ENCODE results near the gene BRD9.
A peak's percentile ranks its signal among the peaks of the same experiment; 100 is the strongest.
"Not testable (repeated sequence)": the region's sequence is repeated elsewhere in the genome, so short reads cannot be mapped to it uniquely, and the experiment has no call there.

Gene BRD9

DNA sequence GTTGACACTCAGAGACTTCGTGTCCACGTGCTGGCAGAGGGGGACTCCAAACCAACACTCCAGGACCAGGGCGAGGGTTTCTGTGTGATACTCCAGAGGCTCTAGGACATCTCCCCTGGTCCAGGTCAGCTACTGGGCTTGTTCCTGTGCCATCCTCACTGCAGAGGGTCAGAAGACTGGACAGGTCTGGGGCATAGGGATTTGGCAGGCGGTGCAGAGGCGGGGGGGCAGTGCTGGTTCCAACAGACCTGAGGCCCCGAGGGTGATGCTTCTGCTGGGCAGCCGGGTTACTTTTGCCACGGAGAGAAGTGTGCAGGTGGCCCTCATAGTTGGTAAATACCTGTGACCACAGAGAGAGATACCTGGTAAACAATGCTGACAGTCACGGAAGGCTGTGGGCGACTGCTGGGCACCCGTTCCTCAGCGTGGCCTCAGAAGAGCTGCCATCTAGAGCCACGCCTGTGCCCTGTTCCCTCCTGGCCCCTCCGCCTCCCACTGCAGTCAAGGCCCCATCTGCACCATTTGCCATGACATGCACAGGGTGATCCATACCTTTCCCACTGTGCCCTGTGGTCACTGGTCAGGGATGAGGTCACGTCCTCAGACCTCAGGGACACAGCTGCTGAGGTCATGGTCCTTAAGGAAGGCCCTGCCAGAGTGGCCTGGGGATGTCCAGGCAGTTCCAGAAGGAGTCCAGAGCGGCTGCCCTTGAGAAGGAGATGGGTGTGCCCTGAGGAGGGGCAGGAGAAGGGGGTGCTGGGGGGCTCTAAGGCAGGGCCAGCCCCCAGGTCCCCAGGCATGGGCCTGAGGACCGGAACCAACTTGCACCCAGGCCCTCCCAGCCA lies 30.1 kb upstream of the BRD9 start:
- DNase-seq: no peak

DNA sequence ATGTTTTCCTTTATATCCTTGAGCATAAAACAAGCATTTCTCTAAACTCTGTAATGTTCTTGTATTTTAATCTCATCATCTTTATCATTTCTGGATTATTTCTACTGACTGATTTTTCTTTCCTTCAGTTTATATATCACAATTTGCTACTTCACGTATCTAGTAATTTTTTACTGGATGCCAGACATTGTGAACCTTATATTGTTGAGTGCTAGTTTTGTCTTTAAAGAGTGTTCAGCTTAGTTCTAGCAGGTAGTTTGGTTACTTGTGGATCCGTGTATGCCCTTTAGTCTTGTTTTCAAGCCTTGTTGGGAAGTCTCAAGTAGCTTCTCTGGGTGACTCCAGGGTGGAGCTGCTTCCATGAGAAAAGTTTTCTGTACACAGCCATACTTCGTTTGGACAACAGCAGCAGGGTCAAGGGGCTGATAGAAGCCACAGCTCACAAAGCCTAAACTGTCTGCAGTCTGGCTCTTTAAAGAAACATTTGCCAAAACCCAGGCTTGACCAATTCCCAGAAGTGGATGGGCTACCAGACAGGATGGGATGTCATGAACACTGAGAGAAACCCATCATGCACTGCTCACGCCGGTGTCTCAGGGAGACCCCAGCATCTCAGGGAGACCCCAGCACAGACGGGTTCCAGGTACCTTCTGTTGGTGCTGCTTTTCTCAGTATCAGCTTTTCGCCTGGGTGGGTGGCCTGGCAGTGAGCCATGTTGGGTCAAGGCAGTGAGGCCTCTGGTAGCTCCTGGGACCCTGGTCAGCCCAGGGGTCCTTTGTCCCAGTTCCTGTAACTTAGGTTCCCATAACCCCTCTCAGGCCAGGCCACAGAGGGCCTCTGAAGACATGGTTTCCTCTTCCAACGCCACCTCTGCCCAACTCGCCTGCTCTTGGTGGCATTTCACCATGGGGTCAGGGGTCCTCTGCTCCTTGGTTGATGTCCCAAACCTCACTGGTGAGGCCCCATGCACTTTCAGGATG lies 29.1 kb upstream of the BRD9 start:
- no peak for DNase-seq

DNA sequence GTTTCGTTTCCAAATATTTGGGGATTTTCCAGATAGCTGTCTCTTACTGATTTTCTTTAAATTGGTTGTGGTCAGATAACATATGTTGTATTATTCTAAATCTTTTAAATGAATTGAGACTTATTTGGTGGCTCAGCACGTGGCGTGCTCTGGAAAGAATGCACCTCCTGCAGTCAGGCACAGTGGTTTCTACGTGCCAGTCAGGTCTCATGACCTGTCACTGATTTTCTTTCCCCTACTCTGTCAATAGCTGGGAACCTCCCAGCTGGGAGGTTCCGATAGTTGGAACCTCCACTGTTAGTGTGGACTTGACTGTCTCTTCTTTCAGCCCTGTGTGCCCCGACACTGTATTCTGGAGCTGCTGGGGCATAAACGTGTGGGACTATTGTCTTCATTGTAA lies 27.7 kb upstream of the BRD9 start:
- no peak for DNase-seq

DNA sequence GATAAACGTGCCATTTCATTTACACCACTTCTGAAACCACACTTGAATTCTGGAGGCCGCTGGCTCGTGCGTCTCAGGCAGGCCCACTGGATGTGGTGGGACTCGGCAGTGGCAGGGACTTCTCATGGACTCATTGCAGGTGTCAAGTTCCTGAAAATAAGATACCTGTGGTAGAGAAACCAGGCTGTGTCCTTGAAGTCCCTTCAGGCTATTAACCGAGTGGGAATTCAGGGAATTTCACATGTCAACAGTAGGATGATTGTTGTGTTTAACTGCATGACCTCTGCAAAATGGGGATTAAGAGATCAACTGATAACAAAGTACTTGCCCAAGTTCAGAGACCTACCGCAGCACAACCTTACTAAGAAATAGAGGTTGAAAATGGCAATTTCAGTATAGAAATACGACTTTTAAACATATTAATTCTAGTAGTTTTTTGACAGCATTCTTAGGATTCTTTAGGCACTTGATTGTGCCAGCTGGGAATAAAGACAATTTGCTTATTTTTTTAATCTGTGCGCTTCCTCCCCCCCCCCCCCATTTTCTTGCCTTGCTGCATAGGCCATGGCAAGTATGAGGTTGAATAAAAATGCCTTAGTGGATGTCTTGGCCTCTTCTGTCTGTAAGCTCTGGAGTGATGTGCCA lies 26.9 kb upstream of the BRD9 start:
- DNase-seq: no peak

DNA sequence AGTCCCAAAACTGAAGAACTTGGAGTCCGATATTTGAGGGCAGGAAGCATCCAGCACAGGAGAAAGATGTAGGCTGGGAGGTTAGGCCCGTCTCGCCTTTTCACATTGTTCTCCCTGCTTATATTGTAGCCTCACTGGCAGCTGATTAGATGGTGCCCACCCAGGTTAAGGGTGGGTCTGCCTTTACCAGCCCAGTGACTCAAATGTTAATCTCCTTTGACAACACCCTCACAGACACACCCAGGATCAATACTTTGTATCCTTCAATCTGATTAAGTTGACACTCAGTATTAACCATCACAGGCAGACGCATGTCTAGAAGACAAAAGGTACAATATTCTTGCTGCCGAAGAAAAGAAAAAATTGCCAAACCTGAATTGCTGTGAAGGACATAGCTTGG lies 26.1 kb upstream of the BRD9 start:
- DNase-seq: not testable (repeated sequence)

DNA sequence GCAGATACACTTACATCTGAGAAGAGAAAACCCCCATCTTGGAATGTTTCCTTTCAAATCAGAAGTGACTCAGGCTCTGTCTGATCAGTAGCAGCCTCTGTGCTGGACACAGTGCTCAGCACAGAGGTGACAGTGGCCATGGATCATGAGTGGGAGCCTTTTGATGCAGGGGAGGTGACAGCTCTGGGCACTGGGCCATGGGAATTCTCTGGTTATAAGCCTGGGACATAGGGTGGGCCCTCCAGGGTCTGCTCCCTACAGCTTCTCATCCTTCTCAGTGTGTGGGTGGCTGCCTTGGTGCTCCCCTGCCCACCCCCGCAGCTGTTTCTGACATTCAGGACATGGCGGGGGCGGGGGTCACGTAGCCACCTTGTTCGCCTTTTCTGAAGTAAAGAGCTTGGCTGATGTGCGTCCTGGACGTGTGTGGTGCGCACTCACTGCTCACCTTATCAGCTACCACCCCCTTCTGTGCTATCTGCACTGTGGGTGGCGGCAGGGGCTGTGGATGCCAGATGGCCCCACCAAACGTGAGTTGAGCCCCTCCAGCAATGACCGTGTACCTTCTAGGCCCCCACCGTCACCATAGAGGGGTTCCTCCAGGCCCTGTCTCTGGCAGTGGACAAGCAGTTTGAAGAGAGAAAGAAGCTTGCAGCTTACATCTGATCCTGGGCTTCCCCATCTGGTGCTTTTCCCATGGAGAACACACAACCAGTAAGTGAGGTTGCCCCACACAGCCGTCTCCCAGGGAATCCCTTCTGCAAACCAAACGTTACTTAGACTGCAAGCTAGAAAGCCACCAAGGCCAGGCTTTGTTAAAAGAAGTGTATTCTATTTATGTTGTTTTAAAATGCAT lies 24.1 kb upstream of the BRD9 start:
- DNase-seq: no peak

DNA sequence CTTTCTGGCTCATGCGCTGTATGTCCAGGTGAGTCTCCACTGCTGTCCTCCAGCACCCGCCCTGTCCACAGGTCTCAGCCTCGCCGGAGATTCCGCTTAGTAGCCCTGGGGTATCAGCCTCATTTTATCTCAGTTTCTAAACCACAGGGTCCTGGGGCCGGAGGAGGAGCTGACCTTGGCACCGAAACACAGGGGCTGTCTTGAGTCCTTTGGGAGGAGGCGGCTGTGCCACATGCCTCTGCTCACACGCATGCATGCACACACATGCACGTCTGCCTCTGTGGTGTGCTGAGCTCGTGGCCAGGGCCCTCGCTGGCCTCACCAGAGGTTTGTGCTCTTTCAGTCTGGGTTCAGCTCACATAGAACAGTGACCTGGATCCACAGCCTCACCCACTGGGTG lies 23.3 kb upstream of the BRD9 start:
- DNase-seq: no peak

DNA sequence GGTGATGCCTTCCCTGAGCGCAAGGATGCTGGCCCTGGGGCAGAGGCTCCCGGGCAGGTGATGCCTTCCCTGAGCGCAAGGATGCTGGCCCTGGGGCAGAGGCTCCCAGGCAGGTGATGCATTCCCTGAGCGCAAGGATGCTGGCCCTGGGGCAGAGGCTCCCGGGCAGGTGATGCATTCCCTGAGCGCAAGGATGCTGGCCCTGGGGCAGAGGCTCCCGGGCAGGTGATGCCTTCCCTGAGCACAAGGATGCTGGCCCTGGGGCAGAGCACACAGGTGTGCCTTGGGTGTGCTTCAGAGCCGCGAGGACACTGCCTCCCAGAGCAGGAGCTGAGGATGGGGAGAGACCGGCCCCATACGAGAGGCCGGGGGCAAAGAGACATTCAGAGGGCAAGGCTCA lies 22.7 kb upstream of the BRD9 start:
- DNase-seq: not testable (repeated sequence)

DNA sequence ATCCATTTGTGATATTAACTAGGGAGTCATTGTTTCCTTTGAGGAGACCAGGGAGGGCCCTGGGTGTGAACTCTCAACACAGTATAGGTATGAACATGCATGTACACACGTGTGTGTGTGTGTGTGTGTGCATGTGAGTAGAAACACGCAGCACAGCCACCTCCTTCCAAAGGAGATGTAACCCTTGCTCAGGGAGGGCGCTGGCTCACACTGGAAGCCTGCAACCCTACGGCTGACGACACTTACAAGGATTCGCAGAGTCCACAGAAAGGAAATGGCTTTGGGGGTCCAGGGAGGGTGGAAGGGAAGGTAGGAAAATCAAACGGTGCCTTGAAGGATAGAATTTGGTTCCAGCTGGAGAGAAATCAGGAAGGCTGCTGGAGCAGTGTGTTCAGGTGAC lies 22.0 kb upstream of the BRD9 start:
- DNase-seq: no peak

DNA sequence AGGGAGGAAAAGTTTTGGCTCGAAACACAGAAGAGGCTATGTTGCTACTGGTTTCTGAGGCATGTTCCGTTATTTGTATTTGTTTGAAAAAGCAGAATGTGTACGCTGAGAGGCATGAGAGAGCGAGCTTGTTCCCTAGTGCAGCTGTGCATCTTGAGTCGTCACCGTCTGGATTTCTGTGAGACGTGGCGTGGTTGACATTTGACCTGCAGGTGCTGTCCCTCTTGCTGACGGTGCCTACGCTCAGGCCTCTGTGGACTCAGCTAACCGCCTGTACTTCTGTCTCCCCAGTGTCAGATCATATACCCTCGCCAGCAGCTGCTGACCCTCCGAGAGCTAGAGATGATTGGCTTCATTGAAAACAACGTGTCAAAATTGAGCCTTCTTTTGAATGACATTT lies 21.6 kb upstream of the BRD9 start:
- no peak for DNase-seq

DNA sequence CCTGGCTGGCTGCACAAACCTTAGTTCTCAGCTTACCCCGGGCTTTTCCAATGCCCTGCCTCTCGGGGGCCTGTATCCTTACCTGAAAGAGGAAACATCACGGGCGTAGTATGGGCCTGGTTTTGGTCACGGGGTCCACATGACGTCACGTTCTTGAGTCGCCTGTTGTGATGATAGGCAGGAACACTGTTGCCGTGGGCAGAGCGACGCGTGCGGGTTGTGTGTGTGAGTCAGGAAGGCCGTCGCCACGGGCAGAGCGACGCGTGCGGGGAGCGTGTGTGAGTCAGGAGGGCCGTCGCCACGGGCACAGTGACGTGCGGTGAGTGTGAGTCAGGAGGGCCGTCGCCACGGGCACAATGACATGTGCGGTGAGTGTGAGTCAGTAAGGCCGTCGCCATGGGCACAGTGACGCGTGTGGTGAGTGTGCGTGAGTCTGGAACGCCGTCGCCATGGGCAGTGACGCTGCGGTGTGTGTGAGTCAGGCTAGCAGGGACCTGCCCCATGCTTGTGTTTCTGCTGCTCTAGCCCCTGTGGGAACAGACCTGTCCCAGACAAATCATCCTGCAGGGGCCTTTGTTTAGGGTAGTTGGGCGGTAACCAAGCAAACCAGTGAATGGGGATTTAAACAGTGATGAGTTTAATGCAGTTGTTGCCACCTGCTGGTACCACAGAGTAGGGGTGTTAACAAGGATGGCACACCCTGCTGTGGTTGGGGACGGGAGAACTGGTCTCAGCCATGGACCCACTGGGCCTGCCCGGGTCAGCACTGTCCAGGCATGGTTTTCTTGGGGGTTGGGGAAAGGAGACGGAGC lies 19.9 kb upstream of the BRD9 start:
- peak; percentile 90 for DNase-seq

DNA sequence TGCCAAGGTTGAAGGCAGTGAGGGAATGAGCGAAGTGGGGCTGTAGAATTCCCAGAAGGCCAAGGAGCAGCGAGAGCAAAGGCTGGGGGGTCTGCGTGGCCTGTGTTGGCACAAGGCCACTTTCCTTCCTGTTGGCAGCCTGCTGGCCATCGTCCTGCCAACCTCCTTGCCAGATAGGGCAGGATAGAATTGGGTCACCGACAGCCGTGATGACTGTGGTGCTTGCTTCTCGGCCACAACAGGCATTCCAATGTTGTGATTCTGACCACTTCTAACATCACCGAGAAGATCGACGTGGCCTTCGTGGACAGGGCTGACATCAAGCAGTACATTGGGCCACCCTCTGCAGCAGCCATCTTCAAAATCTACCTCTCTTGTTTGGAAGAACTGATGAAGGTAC lies 19.0 kb upstream of the BRD9 start:
- peak; percentile 64 for DNase-seq

DNA sequence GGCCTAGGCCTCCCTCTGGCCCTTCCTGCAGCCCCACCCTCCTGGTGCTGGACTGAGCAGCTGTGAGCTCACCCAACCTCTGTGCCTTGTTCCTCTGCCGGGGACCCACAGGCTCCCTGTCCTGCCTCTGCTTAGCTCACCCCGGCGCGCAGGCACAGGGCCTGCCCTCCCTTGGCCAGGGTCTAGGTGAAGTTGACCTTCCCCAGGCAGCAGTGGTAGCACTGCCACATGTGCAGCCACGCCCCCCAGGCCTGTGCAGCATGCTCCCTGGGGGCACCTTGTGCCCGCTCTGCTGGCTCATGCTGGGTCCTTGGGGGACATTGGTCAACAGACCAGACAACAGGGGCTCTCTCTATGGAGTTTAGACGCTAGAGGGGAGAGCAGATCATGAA lies 18.2 kb upstream of the BRD9 start:
- no peak for DNase-seq

DNA sequence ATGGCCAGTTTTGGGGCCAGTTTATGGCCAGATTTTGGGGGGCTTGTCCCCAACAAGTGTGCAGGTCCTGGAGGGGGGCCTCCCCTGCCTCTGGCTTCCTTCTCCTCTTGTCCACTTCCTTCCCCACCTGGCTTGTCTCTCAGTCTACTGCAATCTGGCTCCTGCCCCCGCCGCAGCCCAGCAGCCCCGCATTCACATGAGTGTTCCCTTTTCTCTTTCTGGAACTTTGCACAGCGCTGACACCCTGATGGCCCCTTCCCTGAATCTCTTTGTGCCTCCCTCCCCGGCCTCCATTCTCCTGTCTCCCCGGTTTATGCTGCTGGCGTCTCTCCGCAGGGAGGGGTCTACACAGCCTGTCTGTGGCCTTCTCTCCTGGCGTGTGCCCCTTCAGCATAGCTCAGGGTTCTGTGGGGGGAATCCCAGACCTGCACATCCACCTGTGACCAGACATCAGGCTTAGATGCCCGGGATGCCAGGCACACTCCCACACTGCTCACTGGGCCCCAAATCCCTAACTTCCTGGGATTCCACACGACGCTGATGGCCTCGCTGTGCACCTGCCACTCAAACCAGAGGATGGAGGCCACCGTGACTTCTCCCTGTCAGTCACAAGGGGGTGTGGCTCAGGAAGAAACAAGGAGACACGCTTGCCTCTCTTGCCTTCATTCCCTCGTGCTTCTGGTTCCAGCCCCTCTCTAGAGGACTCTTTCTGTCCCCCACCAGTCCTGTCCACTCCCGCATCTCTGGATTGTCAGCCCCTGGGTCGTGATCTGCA lies 17.6 kb upstream of the BRD9 start:
- no peak for DNase-seq

DNA sequence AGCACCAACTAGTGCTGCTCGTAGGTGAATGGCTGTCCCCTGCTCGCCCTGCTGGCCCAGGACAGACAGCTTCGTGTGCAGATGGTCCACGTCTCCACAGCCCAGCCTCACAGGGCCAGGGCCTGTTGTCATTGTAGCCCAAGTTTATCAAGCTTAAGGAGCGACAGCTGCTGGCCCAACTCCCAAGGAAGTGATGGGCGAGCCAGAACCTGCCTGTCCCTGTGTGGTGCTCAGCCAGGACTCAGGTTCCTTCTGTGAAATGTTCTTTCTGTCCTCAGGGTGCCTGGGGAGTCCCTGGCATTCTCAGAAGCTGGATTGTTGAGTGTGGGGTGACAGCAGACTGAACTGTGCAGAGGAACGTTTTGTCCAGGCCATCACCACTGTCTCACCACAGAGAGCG lies 16.5 kb upstream of the BRD9 start:
- DNase-seq: no peak

DNA sequence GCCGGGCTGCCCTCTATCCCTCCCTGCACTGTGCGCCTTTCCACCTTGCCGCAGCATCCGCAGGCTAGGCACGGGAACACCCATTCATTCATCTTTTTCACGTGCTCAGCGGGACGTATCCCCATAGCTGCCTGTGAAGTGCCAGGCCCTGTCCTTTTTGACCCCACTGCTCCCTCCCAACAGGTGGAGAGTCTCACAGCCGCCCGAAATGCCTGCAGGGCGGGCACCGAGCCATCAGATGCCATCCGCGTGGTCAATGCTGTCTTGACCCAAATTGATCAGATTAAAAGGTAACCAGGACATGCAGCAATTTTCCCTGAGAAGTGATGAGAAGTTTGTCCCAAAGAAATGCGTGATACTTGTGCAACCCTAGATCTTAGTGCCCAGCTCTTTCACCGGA lies 15.6 kb upstream of the BRD9 start:
- DNase-seq: no peak

DNA sequence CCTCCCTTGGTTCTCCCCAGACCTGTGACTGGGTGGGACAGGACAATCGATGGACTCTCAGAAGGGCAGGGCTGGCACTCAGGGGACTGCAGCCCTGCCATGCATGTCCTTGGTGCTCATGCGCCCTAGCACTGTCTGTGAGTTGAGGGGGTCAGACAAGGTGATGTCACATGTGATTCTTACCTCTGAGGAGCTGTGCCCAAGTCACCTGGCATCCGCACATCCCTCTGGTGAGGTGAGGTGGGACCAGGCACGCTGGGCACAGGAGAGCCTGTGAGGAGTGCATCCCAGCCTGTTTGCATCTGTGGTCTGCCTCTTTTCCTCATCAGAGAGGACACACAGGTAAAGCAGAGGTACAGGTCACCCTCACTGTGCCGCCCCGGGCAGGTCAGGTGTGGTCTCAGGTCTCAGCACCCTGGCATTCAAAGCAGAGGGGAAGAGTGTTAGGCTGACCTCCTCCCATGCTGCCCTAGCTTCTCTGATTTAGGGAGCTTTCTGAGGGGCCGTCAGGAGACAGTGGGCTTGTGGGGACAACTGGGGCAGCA lies 14.8 kb upstream of the BRD9 start:
- no peak for DNase-seq

DNA sequence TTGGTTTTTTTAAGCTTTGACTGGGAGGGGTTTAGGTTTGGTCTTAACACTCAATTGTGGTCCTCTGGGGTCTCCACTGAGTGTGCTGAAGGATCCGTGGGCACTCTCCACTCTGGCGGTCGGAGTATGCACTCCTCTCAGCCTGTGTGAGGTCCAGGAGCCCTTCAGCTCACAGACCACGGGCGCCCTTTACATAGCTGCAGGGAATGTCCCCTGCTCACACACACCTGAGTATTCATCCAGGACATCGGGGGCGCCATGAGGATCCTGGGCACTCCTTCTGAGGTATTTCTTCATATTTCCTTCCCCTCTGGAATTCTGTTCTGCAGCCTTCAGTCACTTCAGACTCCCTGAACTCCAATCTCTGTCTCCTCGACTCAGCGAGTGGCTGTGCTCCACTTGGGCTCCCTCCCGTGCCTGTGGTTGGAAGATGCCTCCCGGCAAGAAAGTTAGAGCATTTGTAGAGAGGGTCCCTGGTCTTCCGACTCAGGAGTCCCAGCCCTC lies 12.6 kb upstream of the BRD9 start:
- DNase-seq: no peak

DNA sequence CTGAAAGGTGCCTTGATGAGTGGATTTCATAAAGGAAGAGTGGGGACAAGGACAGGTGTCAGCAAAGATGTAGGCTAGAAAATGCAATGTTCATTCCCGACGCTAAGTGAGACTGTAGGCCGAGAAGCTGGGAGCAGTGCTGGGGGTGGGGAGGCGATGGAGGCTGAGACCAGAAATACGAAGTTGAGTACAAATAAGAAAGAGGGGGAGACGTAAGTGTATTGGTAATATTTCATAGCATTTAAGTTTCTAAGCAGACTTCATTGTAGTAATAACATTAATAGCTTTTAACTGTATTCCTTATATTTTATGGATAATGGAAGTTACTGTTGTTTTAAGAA lies 11.1 kb upstream of the BRD9 start:
- no peak for DNase-seq

DNA sequence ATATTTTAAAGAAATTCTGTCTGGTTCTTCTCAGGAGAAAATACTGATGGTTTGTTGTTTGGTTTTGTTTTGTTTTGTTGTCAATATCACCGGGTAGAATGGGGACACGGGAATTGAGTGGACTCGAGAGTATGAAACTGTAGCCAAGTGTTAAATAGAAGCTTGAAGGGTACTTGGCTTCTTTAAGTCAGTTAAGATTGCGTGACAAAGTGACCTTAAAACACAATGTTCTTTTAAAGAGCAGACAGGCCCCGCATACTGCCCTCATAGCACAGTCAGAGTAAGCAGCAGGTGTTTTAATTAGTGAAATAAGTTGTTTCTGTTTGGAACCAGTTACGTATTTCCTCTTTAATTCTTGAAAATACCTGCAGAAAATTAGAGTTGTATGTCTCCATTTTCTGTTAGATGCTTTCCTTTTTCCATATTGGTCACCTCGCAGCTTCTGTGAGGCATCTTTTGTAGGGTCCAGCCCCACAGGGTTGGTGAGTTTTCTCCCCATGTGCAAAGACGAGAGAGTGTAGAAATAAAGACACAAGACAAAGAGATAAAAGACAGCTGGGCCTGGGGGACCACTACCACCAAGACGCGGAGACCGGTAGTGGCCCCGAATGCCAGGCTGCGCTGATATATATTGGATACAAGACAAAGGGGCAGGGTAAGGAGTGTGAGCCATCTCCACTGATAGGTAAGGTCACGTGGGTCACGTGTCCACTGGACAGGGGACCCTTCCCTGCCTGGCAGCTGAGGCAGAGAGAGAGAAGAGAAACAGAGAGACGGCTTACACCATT lies 9.7 kb upstream of the BRD9 start:
- no peak for DNase-seq
